ENCODE data around the gene EFCAB8. TPM values are rescaled to one million over a fixed set of nuclear protein-coding genes. Genes with fewer than 3 reads are reported as not detected.

Gene EFCAB8
- total and polyA plus RNA-seq, 8 donors: 0.18 to 0.45 TPM; not detected in 6

DNA sequence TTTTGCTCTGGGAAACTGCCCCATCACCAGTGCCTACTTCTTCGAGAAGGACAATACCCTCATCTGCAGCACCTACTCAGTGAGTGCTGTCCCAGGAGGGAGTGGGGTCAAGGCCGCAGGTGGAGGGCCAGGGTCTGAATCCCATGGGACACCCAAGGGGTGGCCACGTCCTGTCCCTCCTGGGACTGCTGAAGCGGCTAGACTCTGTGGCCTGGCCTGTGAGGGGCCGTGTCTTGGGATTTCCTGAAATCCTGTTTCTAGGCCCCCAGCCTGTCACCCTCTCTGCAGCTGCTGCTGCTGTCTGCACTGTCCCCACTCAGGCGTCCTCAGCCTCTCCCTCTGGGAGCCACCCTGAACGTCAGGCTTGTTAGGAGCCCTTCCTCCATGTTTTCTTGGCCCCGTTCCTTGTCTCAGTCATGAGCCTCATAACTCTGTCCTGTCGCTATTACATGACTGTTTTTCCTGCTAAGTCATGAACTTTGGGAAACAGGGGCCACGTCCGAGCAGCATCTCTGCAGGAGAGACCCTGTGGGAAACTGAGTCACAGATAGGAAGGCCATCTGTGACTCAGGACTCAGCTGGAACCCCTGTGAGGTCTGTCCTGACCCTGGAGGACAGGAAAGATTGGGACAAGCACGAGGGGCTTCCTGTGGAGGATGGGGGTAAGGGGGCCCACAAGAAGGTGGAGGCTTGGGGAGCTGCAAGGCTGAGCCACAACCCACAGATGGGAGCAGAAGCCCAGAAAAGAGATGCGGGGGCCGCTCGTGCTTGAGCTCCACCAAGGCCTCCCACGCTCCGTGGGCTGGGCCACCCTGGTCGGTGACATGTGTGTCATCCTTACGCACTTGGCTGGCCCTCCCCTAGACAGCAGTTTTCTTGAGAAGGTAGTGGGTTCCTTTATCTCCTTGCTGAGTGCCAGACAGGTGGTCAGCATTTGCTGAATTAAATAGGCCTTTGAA is 49.9 kb downstream of the EFCAB8 start:
- H3K4me1 ChIP-seq: no peaks in the 10 kb centered on the region
- intact Hi-C loops (cut with DNase I; ENCODE audit: low total_unique reads): loop anchor here (10.0 kb wide), 2 partner anchors 306 to 396 kb away; partner anchors contain the start of gene BPIFA3
- no peaks in the 10 kb centered on the region for H3K9me3 ChIP-seq
- TF ChIP-seq, protein P1, sequence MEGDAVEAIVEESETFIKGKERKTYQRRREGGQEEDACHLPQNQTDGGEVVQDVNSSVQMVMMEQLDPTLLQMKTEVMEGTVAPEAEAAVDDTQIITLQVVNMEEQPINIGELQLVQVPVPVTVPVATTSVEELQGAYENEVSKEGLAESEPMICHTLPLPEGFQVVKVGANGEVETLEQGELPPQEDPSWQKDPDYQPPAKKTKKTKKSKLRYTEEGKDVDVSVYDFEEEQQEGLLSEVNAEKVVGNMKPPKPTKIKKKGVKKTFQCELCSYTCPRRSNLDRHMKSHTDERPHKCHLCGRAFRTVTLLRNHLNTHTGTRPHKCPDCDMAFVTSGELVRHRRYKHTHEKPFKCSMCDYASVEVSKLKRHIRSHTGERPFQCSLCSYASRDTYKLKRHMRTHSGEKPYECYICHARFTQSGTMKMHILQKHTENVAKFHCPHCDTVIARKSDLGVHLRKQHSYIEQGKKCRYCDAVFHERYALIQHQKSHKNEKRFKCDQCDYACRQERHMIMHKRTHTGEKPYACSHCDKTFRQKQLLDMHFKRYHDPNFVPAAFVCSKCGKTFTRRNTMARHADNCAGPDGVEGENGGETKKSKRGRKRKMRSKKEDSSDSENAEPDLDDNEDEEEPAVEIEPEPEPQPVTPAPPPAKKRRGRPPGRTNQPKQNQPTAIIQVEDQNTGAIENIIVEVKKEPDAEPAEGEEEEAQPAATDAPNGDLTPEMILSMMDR (IDR thresholded peaks at IDR 0.05): no peak
- TF ChIP-seq POLR2AphosphoS5 (IDR thresholded peaks at IDR 0.05) (no peak), EP300 (IDR thresholded peaks at IDR 0.05) (no peak), POLR2A (IDR thresholded peaks at IDR 0.05) (no peak)
- no peak overlapping the region for H3K27ac ChIP-seq
- 75 to 84% (median 79%) methylated on average over 17 to 19 of the region's 19 CpGs for WGBS, 5 donors
- no peaks in the 10 kb centered on the region for H3K27me3 ChIP-seq
- no peaks in the 10 kb centered on the region for H3K36me3 ChIP-seq
- no peak for DNase-seq
- H3K4me3 ChIP-seq: no peak overlapping the region

DNA sequence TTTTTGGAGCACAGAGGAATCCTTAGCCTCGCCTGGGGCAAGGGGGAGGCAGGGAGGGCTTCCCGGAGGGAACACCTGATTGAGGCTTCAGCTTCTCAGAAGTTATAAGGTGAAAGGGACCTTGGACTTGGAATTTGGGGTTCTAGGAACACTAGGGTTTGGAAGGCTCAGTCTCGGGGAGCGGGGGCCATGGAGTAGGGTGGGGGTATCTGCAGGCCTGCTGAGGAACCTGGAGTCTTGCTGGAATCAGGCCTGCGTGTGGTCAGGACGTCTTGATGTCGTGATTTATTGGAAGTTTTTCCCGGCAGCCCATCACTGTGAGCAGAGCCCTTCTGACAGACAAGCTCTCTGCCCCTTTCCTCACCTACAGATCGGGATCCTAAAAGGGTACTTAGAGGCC is 50.7 kb downstream of the EFCAB8 start:
- H3K27ac ChIP-seq: no peak overlapping the region
- peaks cover 0 to 3% (median under 1%) of the 10 kb centered on the region in 4 donors for H3K9me3 ChIP-seq
- no peaks in the 10 kb centered on the region for H3K36me3 ChIP-seq
- H3K4me3 ChIP-seq: no peak overlapping the region
- DNase-seq: no peak
- WGBS, 5 donors: 91 to 93% (median 93%) methylated on average over 9 of the region's 9 CpGs
- H3K4me1 ChIP-seq: no peaks in the 10 kb centered on the region
- TF ChIP-seq, protein P1 (IDR thresholded peaks at IDR 0.05): no peak
- TF ChIP-seq POLR2A (IDR thresholded peaks at IDR 0.05) (no peak), EP300 (IDR thresholded peaks at IDR 0.05) (no peak), POLR2AphosphoS5 (IDR thresholded peaks at IDR 0.05) (no peak)
- intact Hi-C loops (cut with DNase I; ENCODE audit: low total_unique reads): loop anchor here (10.0 kb wide), 2 partner anchors 305 to 395 kb away; partner anchors contain the start of gene BPIFA3
- no peaks in the 10 kb centered on the region for H3K27me3 ChIP-seq

DNA sequence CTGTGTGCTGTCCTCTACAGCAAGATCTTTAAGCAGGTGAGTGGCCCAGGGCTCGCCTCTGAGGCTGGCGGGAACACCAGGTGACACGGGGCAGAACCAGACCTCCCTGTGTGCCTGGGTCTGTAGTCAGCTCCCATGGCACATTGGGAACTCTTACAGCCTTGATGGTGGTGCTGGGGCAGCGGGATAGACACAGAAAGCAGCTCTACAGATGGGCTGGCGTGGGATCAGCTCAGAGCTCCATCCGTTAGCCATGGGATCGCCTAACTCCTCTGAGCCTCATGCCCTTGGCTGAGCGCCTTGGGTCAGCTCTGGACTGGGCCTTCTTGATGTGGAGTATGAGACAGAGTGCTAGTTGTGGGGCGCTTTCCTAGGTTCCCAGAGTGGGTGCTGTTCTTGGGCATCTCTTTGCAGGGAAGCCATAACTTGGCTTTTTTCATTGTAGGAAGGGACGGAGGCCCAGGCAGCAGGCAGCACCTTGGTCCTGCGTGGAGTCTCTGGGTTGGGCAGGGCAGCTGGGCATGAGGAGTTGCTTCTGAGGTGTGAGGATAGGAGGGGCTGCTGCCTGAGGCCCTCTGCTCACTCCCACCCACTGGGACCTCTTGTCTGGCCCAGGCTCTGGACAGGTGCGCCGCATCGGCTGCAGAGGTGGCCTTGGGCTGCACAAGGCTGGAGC is 51.3 kb downstream of the EFCAB8 start:
- no peak for DNase-seq
- 89 to 96% (median 91%) methylated on average over 10 to 14 of the region's 14 CpGs for WGBS, 5 donors
- Histone ChIP-seq H3K27ac (no peak overlapping the region), H3K36me3 (no peaks in the 10 kb centered on the region), H3K4me3 (no peak overlapping the region), H3K4me1 (no peaks in the 10 kb centered on the region), H3K27me3 (no peaks in the 10 kb centered on the region), H3K9me3 (peaks cover 0 to 6% (median 3%) of the 10 kb centered on the region in 4 donors)
- TF ChIP-seq POLR2AphosphoS5 (IDR thresholded peaks at IDR 0.05) (no peak), POLR2A (IDR thresholded peaks at IDR 0.05) (no peak), EP300 (IDR thresholded peaks at IDR 0.05) (no peak)
- TF ChIP-seq, protein P1 (IDR thresholded peaks at IDR 0.05): no peak
- intact Hi-C loops (cut with DNase I; ENCODE audit: low total_unique reads): loop anchor here (10.0 kb wide), 2 partner anchors 305 to 395 kb away; partner anchors contain the start of gene BPIFA3

DNA sequence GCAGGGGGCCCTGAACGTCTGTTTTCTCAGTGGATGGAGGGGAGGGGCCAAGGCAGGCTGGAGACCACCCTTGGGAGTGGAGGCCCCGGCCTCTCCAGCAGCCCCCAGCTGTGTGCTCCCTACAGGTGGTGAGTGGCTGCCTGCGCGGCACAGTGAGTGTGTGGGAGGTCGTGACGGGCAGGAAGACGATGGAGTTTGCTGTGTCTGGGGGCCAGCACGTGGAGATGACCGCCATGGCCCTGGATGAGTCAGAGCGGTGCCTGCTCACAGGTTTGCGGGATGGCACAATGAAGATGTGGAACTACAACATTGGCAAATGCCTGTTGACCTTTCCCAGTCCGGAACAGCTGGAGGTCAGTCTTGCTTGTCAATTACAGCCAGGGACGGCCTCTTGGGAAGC is 52.6 kb downstream of the EFCAB8 start:
- intact Hi-C loops (cut with DNase I; ENCODE audit: low total_unique reads): no loop called here
- Histone ChIP-seq H3K36me3 (no peaks in the 10 kb centered on the region), H3K9me3 (peaks cover 11 to 20% (median 14%) of the 10 kb centered on the region in 4 donors), H3K27me3 (no peaks in the 10 kb centered on the region), H3K4me3 (no peak overlapping the region), H3K27ac (no peak overlapping the region), H3K4me1 (no peaks in the 10 kb centered on the region)
- no peak for DNase-seq
- WGBS, 5 donors: 70 to 80% (median 74%) methylated on average over 11 to 13 of the region's 13 CpGs
- TF ChIP-seq POLR2A (IDR thresholded peaks at IDR 0.05): no peak
- TF ChIP-seq, protein P1 (IDR thresholded peaks at IDR 0.05): no peak

Measured in stomach (tissue), 9 donors.